KG1 (cell line): ENCODE results near the gene HPCA.

Experiments used
- DNase-seq: peaks from one replicate; lab custom pipeline; 2025; lab: John Stamatoyannopoulos, UW

Gene HPCA

DNA sequence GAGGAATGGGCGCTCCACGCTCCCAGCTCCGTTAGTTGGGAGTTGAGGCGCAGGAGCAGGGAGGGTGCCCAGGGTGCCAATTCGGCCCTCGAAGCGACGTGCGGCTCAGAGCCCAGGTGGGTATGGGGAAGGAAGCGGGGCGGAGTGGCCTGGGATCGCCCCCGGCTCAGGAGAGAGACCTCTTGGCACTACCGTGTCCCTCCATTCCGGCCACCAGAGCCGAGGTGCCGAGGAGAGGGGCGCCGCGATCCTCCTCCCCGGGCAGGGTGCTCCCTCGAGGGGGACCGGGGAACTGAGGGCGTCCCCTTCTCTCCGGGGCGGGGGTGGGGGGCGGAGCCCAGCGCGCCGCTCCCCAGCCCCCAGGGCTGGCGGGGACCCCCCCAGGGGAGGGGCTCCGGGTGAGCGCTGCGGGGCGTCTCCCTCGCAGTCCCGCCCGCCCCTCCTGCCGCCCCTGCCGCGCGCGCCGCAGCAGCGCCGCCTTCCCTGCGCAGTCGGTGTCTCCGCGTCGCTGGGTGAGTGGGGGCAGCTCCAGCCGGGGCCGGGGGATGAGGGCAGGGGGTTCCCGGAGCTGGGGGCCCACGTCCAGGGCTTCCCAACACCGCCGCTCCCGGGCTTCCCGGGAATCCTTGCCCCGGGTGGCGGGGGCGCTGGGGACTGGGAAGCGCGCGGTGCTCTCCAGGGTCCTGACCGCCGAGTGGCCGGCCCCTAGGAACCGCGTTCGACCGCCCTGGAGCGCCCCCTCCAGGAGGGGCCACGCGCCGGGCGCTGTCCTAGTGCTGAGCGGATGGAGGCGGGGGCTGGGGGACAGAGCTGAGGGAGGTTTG, at the start of gene HPCA:
HPCA (plus strand) TSS at position 488 of the 824 bp plus-strand sequence. CDS start 2,408 bp downstream, outside the sequence.
- DNase-seq, result no peak

DNA sequence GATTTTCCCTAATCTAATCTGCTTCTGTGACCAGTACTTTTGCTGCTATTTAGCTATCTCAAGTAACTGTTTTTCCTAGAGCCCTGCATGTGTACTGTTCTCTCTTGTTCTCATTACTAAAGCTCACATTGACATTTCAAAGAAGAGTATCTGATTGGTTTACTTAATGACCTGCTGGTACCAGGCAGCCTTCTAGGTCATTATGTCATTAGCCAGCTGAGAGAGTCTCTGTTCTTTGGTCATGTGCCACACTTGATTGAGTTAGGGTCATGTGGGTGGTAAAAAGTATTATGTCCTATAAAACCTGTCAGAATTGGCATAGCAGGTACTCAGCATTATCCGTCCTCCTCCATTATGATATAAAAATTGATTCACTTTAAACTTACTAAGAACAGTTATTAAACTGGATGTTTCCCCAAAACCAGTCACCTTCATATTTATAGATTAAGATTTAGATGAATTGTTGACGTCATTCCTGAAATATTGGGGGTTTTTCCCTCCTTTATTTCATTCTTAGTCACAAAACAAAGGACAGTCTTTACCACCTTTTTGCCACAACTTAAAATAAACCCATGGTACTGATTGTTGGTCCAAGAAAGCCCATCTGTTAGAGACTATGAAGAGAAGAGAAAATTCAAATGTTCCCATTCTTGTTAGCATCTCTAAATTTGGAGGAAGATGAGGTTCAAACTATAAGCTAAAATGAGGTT, 37.8 kb upstream of the HPCA start:
- DNase-seq, result no peak

DNA sequence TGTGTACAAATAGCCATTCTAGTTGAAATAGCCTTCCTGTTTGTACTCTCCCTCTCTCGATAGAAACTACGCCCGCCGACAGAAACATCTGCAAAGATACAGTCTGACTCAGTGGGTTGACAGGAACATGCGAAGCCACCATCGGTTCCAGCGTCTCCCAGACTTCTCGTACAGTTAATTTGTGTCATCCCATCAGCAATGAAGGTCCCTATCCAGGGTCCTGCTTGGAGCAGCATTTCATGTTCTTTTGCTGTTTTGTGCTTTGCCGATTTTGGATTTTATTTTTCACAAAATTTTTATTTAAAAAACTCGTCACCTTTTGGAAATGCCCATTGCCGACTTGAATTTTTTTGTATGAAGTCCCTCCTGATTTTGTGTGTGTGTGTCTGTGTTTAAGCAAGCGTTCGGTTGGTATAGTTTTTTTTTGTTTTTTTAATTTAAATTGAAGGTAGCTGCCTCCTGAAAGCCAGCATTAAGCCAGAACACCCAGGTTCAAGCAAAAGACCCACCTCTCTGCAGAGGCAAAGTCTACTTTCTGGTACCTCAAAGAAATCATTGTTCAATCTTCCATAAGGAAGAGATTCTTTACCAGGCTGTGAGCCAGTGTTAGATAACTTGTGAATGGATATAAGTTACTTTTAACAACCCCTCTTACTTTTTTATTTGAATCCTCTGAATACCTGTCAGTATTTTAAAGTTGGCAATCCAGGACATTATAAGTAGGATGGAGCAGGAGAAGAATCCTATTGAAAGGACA, 30.3 kb upstream of the HPCA start:
- no peak for DNase-seq

DNA sequence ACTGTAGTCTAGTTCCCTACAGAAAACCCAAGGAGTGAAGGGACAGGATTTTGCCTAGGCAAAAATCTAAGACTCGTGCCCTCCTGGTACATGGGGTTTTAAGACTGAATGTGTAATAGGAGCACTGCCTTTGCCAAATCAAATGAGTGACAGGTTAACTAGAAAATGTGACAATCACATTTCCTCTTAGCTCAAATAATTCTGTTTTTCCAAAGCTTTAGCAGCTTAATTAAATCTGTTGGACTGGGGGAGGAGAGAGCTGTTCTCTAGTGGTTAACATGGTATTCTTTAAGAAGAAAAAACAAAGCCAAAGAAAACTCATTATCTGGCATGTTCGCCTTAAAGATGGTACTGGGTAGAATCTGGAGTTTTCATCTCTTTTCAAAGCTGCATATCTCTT, 28.2 kb upstream of the HPCA start:
- no peak for DNase-seq

DNA sequence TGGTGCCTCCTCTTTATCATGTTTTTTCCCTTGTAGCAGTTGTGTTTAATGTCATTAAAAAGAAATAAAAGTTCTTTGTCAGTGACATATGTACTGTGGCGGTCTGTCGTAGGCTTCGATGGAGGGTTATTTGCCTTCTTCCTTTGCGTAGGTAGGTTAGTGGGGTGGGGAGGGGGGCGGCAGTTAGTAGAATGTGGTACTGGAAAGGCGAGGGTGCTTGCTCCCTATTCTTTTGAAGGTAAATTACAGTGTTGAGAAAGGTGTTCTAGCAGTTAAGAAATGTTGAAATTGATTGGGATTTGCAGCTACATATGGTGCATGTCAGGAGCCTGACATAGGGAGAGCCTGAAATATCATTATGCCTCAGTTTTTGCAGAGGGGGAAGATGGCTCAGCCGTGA, 27.5 kb upstream of the HPCA start:
- no peak for DNase-seq

DNA sequence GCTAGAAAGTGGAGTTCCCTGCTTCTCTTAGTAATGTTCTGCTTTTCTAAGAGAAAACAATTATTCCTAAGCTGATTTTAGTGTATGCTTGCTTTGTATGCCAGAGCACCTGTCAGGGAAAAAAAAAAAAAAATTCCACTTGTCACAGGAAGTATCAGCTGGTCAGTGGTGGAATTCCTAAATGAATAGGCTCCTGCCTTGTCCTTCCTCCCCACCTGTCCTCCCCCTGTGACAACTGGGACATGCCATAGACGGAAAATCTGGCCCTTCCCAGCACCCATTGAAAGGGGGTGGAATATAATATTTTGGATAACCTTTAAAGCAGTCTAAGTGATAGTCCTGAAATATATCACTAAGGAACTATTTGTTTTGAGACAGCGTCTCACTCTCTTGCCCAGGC, 26.4 kb upstream of the HPCA start:
- no peak for DNase-seq

DNA sequence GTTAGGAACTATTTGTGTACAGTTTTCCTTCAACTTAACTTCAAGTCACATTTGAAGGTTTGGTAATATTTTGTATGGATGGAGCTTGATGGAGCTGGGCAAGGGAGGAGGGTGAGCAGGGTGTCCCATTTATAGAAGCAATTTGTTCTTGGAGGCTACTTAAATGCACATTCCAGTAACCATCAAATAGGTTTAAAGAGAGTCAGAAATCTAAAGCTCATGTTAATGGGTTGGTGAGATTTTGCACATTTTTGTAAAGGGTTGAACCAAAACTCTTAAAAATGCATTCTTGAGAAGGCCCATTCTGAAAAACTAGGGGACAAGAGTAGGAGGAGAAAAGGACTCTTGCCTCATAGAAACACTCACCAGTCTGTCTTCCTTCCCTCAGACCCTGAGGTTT, 25.7 kb upstream of the HPCA start:
- DNase-seq, result no peak

DNA sequence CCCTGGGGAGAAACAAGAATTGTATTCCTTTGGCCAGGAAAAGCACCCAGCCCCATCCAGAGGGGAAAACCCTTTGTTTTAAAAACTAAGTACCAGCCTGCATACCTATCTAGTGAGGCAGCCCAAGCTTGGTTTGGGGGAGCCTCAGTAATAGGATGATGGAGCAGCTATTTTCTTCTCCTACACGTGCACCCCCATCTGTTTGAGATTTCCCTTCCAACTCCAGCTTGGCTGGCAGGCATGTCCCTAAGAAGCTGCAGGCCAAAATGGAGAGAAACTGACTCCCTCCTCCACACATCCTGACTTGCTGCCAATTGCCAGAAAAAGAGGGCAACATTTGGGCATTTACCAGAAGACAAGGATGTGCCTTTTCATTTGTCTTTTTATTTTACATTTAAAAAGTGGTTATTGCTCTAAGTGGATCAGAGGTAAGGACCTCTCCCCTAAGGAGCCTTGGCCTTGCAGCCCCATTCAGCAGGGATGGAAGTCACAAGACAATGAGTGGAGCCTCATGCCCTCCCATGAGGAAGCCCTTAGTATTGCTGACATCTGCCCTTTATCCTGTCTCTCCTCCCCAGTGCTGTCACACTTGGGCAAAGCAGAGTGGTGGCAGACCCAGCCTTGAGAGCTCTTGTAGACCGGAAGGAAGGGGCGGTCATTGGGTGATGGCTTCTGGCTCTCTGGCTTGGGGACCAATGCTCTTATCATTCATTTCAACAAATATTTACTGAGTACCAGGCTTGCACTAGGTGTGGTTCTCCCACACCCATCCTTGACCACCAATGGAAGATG, 24.2 kb upstream of the HPCA start:
- DNase-seq, result no peak

DNA sequence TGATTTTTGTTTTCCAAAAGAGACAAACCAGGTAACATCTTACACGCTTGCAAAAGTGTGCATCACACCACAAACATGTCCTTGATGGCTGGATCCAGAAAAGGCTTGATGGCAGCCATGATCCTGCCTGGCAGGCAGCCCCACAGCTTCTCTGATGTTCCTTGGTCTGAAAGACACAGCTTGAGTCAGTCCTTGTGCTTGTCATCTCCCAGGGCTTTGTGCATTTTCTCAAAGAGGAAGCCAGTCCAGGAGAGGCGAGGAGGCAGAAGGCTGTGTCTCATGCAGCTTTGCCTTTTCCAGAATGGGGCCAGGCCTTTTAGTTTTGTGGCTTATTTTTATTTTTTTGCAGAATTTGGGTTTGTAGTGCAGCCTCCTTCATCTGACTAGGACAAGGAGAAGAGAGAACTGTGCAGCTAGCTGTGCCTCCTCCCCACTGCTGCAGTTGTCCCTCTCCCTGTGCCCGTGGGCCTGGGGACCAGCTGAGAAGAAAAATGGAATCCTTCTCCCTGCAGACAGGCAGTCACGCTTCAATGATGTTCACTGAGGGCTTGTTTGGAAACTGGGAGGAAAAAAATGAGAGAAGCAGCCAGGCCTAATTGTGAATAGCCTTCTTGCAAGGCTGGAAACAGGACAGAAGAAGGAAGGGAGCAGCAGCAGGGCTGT, 22.9 kb upstream of the HPCA start:
- no peak for DNase-seq

DNA sequence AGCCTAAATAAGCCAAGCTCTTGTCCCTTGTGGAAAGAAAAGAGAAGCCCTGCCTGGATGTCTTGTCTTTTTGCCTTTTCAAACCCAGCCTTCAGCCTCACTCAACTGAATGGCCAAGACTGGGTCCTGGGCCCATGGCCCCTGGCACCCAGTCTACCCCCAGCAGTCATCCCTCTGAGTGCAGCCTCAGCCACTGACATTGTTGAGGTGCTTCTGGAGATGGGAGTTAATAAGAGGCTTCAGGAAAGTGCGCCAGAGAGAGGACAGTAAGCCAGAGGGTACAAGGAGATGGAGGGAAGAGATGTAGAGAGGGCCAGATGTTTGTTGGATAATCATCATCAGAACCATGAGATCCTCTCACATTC, 22.4 kb upstream of the HPCA start:
- no peak for DNase-seq

DNA sequence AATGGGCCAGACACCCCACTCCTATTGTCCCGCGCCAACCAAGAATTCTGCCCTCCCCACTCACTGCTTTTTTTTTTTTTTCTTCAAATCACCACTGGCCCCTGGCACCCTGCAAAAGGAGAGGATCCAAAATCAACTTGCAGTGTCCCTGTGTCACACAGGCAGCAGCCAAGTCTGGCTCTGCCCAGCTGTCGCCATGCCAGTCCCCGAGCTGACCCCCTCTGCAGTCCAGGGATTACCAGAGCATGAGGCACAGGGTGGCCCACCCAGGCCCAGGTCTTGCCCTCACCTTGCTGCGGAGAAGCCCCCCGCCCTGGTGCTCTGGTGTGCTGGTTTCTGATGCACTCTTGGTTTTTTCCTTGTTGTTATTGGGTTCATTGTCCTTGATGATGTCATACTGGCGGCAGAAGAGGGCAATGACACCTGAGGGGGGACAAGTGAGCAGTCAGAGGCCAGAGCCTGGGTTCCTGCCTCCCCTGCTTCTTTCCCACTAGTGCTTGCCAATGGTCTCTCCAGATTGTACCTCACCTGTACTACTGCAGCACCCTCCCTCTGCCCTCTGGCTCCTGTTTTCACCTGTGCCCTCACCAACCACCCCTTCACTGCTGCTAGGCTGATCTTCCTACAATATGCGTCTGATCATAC, 21.8 kb upstream of the HPCA start:
- DNase-seq, result no peak

DNA sequence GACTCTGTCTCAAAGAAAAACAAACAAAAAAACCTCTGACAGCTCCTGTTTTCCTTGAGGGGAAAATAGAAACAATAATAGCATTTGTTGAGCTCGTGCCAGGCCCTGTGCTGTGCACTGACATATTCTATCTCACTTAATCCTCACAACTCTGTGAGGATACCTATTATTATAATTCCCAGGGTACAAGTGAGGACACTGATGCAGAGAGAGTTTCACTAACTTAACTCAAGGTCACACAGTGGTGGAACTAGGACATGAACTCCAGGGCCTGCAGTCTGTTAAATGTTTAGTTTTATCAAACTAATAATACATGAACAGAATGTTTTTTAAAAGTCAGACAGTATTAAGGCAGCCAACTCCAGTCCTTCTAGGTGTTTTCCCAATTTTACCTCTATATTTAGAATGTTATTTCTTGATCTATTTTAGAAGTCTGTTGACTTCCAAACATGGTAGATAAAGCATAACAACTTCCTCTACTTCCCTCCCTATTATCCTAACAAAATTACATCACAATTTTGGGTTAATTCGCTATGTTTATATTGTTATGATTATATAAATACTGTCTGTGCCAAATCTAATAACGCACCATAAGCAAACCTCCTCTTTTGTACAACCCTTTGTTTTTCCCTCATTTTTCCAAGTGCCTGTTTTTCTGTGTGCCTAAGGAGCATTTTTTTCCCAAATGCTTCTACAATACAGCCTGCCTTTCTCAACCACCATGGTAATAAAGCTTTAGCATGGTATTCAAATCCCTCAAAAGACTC, 20.5 kb upstream of the HPCA start:
- DNase-seq, result no peak

DNA sequence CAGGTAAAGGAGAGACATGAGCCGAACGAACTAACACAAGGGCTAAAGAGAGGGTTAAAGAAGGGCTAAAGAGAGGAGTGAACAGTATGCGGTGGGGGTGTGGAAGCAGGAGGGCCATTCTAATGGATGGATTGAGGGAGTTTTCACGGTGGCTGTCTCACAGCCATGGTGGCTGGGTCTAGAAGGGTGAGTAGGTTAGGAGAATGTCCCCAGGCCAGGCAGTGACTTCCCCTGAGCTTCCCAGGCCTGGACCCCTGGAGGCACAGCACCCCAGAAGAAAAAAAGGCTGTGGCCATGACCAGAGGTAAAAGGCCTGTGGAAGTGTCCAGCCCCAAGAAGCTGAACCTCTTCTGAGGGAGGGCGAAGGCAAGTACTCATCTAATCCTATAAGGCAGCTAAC, 19.1 kb upstream of the HPCA start:
- no peak for DNase-seq

DNA sequence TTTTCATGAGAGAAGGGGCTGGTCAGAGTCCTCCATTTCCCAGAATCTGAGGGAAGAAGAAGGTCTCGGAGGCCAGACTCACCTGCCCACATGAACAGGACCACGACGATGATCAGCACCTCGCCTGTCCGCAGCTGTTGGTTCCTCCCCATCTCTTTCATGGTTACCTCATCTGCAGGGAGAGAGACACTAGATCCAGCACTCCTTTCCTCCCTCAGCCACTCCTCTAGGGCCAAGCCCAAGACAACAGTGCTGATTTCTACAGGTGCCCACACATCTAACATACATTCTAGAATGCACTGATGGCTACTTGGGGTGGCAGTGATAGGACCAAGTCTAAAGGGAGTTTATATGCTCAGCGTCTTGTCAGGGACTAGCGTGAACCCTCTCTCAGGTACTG, 18.6 kb upstream of the HPCA start:
- no peak for DNase-seq

DNA sequence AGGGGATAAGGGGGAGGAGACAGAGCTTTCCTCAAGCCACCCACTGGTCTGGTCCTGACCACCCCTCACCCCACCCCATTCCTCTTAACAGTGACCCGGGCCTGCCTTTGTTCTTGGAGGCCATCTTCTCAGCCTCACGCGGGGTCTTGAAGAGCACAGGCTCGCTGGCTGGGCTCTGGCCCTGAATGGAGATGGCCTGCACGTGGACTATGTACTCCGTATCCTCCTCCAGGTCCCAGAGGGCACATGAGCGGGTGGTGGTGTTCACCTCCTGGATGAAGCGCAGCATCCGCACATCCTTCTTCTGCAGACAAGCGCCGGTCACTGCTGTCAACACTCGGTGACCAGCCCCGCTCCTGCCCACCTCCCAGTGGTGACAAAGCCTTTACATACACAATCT, 18.2 kb upstream of the HPCA start:
- DNase-seq, result no peak

DNA sequence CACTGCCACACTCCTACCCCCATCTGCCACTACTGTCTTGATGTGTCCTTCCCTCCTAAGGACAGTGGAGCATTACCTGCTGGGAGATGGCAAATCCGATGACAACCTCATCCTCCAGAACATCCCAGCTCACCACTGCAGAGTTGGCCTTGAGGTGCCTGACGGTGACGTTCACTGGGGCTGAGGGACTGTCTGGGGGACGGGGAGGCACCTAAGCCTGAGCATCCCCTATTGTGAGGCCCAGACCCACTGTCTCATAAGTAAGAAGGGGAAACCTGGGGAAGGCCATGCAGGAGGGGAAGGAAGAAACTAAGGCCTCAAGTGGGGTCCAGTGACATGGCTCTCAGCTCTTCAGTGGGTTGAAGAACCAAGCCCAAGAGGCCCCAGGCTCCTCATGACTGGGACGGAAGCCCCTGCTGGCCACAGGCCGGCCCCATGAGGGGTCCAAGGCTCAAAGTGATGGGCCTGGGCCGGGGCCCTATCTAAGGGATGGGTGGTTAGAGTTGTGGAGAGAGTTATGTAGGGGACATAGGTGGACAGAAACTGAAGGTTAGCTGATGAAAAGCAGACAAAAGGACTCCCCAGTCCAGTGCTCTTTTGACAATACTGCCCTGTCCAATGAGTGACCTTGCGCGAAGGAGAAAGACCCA, 17.4 kb upstream of the HPCA start:
- DNase-seq, result no peak

DNA sequence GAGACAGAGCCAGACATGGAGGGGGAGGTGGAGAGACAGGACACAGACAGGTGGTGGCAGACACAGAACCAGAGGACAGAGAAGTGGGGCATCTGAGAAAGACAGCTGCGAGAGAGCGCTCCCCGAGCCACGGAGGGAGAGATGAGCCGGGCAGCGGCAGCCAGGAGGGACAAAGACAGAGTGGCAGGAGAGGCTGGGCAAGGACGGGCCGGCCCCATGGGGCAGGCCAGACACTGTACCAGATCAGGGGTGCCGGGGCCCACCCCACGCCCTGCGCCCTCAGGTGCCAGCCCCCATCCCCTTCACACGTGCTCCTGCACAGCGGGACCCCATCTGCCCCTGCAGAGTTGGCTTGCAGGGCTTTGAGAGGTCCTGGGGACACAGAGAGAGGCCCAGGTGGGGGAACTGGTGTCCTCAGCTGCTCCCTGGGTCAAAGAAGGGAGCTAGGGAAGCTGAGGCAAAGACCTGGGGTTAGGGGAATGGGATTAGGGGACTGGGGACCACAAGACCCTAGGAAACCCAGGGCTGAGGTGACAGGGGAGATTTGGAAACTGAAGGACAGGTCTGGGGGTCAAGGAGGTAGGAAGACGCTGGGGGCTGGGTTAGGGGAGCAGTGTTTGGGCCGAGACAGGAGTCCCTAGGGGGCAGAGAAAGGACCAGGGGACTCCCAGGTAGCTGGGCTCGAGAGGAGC, 16.2 kb upstream of the HPCA start:
- DNase-seq, result no peak

DNA sequence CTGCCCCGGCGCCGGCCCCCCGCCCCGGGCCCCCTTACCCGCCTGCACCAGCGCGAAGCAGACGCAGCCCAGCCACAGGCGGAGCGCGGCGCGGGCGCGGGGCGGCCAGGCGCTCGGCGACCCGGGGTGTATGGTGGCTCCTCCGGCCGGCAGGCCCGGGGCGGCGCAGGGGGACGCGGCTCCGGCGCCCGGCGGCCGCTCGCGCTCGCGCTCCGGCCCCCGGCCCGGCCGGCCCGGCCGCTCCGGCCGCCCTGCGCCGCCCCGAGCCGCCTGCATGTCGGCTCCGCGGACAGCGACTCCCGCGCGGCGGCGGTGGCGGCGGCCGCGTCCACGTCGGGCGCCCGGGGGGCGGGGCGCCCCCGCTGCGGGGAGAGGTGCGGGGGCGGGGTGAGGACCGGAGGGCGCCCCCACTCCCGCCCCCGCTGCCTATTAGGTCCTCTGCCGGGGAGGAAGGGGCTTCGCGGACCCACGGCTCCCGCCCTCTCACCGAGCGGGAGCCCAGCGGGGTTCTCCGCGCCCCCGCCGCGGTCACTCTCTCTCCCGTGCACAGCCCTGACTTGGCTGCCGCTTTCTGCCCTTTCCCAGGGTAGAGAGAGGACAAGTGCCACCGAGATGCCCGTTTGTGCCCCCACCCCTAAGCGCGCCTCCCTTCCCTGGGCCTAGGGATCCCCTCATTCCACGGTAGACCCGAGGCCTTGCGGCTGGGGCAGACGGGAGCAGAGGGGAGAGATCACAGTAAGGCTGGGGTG, 15.5 kb upstream of the HPCA start, which contains the start of gene FNDC5:
FNDC5 (minus strand) TSS at position 298 of the 749 bp plus-strand sequence.
- no peak for DNase-seq
